Glomerular visceral epithelial cell (primary cell): ENCODE measurements around the gene PROCA1.
"Not testable (repeated sequence)": the region's sequence is repeated elsewhere in the genome, so short reads cannot be mapped to it uniquely, and the experiment has no call there.

Experiments
- DNase-seq: peaks from one replicate; pipeline ENCODE4 v3.0.0-alpha.2; 2016; ENCODE audit errors: extremely low spot score

Gene PROCA1

GRCh38 chr17:28669918-28670317, 41.8 kb downstream of the PROCA1 start:
- DNase-seq = no peak

DNA sequence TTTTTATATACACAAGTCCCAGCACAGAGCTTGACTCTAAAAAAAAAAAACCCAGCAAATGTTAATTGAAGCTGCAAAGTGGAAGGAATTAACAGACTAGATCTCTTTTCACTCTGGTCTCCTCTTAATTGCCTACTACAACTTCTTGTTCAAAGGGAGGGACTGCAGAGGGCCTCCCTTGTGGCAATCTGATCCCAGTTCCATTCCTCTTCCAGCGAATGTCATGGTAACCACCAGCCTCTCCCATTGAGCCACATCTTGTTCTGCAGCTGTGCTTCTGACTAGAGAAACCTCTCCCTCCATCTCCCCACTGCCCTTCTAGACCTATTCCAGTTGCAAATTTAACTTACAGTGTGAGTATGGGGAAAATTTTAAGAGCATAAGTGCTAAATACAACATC, 43.8 kb downstream of the PROCA1 start:
- no peak for DNase-seq

GRCh38 chr17:28665994-28666393, 45.7 kb downstream of the PROCA1 start:
- DNase-seq = no peak

GRCh38 chr17:28663723-28664122, 48.0 kb downstream of the PROCA1 start:
- DNase-seq = no peak

- DNase-seq = no peak
Observed at GRCh38 chr17:28662527-28662829, 49.2 kb downstream of the PROCA1 start.

DNA sequence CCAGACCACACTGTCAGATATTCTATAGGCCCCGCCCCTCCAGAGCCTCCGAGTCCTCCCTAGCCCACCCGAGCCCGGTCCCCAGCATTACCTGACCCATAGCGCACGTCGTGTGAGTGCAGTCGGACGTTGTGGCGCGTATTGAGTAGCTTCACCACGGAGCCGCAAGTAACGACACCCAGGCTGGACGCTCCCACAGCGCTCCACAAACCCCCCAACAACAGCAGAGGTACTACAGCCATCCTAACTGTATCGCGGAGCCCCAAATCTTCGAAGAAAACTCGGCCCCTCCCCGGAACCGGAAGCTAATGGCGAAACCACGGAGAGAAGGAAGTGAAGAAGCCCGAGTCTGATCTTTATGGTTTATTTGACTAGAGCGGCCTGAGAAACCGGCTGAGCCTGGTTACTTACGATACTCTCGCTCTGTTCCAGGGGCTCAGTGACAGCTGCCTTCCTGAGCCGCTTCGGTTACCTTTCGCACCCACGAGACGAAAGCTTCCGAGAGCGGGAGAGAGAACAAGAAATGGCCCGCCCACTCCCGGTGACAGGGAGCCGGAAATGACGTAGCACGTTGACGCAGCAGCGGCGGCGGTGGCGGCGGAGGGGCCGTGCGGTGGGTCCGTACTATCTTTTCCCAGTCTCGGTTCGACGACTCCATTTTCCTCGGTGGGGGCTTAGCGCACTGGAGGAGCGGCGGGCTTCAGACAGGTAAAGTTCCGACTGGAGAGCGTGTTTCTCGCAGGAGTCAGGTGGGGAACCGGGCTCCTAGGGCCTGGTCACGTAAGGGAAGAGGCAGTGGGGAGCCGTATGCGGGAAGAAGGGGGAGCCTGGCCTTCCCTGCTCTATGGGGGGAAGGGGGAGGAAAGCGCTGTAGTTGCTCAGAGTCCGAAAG, 49.8 kb downstream of the PROCA1 start, which contains the start of the genes SDF2 and SUPT6H:
TSS of gene SDF2 (minus strand) at position 272 of the 892 bp plus-strand sequence. CDS start at position 242, 30 bp downstream.
TSS of gene SUPT6H (plus strand) at position 571 of the 892 bp plus-strand sequence. CDS start 11,197 bp downstream, outside the sequence.
- DNase-seq = peak; percentile 82

- not testable (repeated sequence) for DNase-seq
Observed at GRCh38 chr17:28659497-28659881, 52.2 kb downstream of the PROCA1 start.

DNA sequence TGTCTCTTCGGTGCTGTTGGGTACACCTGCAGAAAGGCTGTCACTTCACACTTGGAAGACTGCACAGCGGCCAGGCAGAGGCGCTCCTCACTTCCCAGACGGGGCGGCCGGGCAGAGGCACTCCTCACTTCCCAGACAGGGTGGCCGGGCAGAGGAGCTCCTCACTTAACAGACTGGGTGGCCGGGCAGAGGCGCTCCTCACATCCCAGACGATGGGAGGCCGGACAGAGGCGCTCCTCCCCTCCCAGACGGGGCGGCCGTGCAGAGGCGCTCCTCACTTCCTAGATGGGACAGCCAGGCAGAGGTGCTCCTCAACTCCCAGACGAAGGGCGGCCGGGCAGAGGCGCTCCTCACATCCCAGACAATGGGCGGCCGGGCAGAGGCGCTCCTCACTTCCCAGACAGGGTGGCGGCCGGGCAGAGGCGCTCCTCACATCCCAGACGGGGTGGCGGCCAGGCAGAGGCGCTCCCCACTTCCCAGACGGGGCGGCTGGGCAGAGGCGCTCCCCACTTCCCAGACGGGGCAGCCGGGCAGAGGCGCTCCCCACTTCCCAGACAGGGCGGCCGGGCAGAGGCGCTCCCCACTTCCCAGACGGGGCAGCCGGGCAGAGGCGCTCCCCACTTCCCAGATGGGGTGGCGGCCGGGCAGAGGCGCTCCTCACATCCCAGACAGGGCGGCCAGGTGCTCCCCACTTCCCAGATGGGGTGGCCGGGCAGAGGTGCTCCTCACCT, 52.8 kb downstream of the PROCA1 start:
- not testable (repeated sequence) for DNase-seq

GRCh38 chr17:28658342-28658741, 53.3 kb downstream of the PROCA1 start:
- DNase-seq = not testable (repeated sequence)

- DNase-seq = peak; percentile 12
Observed at GRCh38 chr17:28657756-28658155, 53.9 kb downstream of the PROCA1 start.

- no peak for DNase-seq
Observed at GRCh38 chr17:28655160-28655559, 56.5 kb downstream of the PROCA1 start.
